ENCODE data around the gene RAB31.

DNA sequence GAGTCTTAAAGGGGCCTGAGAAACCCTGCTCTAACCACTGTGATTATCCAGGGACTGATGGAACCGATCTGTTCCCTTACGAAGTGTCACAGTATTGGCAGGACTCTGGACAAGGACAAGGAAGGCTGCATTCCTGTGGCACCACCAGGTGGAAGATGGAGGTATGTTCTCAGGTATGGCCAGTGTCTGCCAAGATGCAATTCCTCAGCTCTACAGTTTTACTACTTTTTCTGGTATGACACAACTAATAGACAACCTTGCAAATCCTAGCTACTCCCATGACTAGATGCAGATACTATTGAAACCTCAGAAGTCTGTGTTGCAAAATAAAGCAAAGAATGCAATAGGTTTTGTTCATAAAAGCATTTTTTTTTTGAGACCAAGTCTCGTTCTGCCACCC is 14.6 kb downstream of the RAB31 start:
- TF ChIP-seq, protein P1, sequence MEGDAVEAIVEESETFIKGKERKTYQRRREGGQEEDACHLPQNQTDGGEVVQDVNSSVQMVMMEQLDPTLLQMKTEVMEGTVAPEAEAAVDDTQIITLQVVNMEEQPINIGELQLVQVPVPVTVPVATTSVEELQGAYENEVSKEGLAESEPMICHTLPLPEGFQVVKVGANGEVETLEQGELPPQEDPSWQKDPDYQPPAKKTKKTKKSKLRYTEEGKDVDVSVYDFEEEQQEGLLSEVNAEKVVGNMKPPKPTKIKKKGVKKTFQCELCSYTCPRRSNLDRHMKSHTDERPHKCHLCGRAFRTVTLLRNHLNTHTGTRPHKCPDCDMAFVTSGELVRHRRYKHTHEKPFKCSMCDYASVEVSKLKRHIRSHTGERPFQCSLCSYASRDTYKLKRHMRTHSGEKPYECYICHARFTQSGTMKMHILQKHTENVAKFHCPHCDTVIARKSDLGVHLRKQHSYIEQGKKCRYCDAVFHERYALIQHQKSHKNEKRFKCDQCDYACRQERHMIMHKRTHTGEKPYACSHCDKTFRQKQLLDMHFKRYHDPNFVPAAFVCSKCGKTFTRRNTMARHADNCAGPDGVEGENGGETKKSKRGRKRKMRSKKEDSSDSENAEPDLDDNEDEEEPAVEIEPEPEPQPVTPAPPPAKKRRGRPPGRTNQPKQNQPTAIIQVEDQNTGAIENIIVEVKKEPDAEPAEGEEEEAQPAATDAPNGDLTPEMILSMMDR (IDR thresholded peaks at IDR 0.05; ENCODE audit: low read depth, low read length) = no peak
- TF ChIP-seq POLR2A (IDR thresholded peaks at IDR 0.05; ENCODE audit: extremely low read depth, insufficient read length) = no peak
